DMS79 (cell line): ENCODE measurements around the gene LRP2.
"Not testable (repeated sequence)": the region's sequence is repeated elsewhere in the genome, so short reads cannot be mapped to it uniquely, and the experiment has no call there.

ENCODE experiments used
- DNase-seq: peaks from one replicate; lab custom pipeline; 2025; lab: John Stamatoyannopoulos, UW

Gene LRP2

GRCh38 chr2:169362118-169362893, at the start of gene LRP2:
Gene LRP2, minus strand, starts transcription at chr2:169362534. Its CDS starts 135 bp downstream, at chr2:169362399.
- no peak for DNase-seq

- DNase-seq: no peak
Measured at GRCh38 chr2:169406891-169407290, 44.6 kb upstream of the LRP2 start.

GRCh38 chr2:169399491-169399890, 37.2 kb upstream of the LRP2 start:
- not testable (repeated sequence) for DNase-seq

- DNase-seq: no peak
Measured at GRCh38 chr2:169397697-169398096, 35.4 kb upstream of the LRP2 start.

GRCh38 chr2:169395821-169396374, 33.6 kb upstream of the LRP2 start:
- DNase-seq: no peak

- DNase-seq: no peak
Measured at GRCh38 chr2:169393068-169393590, 30.8 kb upstream of the LRP2 start.

- DNase-seq: no peak
Measured at GRCh38 chr2:169391236-169391635, 28.9 kb upstream of the LRP2 start.

- DNase-seq: no peak
Measured at GRCh38 chr2:169388161-169388560, 25.8 kb upstream of the LRP2 start.

- no peak for DNase-seq
Measured at GRCh38 chr2:169386722-169387121, 24.4 kb upstream of the LRP2 start.

GRCh38 chr2:169384816-169385215, 22.5 kb upstream of the LRP2 start:
- DNase-seq: no peak

- no peak for DNase-seq
Measured at GRCh38 chr2:169372561-169372960, 10.2 kb upstream of the LRP2 start.

- DNase-seq: no peak
Measured at GRCh38 chr2:169366066-169366465, 3.7 kb upstream of the LRP2 start.

- no peak for DNase-seq
Measured at GRCh38 chr2:169365029-169365480, 2.7 kb upstream of the LRP2 start.

- no peak for DNase-seq
Measured at GRCh38 chr2:169363560-169364150, 1.3 kb upstream of the LRP2 start.

GRCh38 chr2:169362894-169363559, 693 bp upstream of the LRP2 start:
- no peak for DNase-seq

- DNase-seq: no peak
Measured at GRCh38 chr2:169361706-169362117, 622 bp downstream of the LRP2 start.

- DNase-seq: no peak
Measured at GRCh38 chr2:169360984-169361705, 1.2 kb downstream of the LRP2 start.

- DNase-seq: no peak
Measured at GRCh38 chr2:169358016-169358415, 4.3 kb downstream of the LRP2 start.

GRCh38 chr2:169354244-169354643, 8.1 kb downstream of the LRP2 start:
- no peak for DNase-seq

- DNase-seq: no peak
Measured at GRCh38 chr2:169351725-169352124, 10.6 kb downstream of the LRP2 start.

- DNase-seq: no peak
Measured at GRCh38 chr2:169349535-169349934, 12.8 kb downstream of the LRP2 start.
